B cell (primary cell): ENCODE measurements around the gene KCTD10.

Experiments used
- EZH2 ChIP-seq: IDR thresholded peaks from 2 replicates; pipeline ENCODE4 v1.6.1; 2012; ENCODE audit warnings: borderline replicate concordance, low read depth, mild to moderate bottlenecking, moderate library complexity, low read length; ENCODE audit not compliant: insufficient read depth, poor library complexity, severe bottlenecking
- TF ChIP-seq, protein P1 (sequence below): fragments of 200-600 bp; IDR thresholded peaks from one replicate; pipeline ENCODE4 v1.8.0; 2022; ENCODE audit warnings: antibody characterized with exemption, mild to moderate bottlenecking

DNA sequence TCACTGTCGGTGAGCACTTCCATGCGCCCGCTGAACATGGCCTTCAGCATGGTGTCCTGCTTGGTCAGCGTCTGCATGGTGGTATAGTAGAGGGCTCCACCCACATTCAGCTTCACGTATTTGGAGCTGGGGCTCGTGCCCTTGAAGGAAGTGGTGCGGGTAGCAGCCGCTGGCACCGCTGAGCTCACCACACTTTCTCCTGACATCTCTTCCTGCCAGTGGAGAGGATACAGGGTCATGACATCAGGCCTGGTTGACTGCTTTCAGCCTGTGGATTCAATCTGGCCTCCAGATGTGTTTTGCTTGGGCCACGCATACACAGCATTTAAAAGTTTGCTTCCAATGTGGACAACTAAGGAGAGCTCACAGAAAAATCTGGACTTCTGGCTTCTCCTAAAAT, 7.6 kb downstream of the KCTD10 start:
- TF ChIP-seq EZH2, result no peak
- TF ChIP-seq, protein P1, sequence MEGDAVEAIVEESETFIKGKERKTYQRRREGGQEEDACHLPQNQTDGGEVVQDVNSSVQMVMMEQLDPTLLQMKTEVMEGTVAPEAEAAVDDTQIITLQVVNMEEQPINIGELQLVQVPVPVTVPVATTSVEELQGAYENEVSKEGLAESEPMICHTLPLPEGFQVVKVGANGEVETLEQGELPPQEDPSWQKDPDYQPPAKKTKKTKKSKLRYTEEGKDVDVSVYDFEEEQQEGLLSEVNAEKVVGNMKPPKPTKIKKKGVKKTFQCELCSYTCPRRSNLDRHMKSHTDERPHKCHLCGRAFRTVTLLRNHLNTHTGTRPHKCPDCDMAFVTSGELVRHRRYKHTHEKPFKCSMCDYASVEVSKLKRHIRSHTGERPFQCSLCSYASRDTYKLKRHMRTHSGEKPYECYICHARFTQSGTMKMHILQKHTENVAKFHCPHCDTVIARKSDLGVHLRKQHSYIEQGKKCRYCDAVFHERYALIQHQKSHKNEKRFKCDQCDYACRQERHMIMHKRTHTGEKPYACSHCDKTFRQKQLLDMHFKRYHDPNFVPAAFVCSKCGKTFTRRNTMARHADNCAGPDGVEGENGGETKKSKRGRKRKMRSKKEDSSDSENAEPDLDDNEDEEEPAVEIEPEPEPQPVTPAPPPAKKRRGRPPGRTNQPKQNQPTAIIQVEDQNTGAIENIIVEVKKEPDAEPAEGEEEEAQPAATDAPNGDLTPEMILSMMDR, result no peak
